Heart left ventricle (tissue), 16 donors: ENCODE data around the gene SDS. TPM values are rescaled to one million over a fixed set of nuclear protein-coding genes. Genes with fewer than 3 reads are reported as not detected.

Source experiments
- ATAC-seq, 4 donors: fragments of 200-7000 bp; cut with Tn5 transposase; one replicate each; pipeline ENCODE4 v1.9.1; 2020 to 2022; ENCODE audit warnings: moderate library complexity in 4 of 4, mild to moderate bottlenecking in 3 of 4, moderate number of reproducible peaks in 1 of 4
- DNase-seq, 5 donors: peaks; one replicate each; pipeline ENCODE4 v3.0.0-alpha.2; 2020
- H3K27ac ChIP-seq, 12 donors: fragments of 200-600 bp; sonication (generic) in 4 of 12; one replicate each; pipeline versions ENCODE4 v1.5.0 to v1.8.0; 2016 to 2022; ENCODE audit warnings: mild to moderate bottlenecking in 2 of 12
- H3K27me3 ChIP-seq, 9 donors: fragments of 200-600 bp; sonication (generic) in 2 of 9; one replicate each; pipeline versions ENCODE4 v1.5.1 to v1.8.0; 2016 to 2022; ENCODE audit warnings: mild to moderate bottlenecking in 3 of 9
- H3K36me3 ChIP-seq, 9 donors: fragments of 200-600 bp; sonication (generic) in 2 of 9; one replicate each; pipeline versions ENCODE4 v1.5.0 to v1.8.0; 2018 to 2022; ENCODE audit warnings: mild to moderate bottlenecking in 2 of 9
- H3K4me1 ChIP-seq, 12 donors: fragments of 200-600 bp; sonication (generic) in 4 of 12; one replicate each; pipeline versions ENCODE4 v1.5.0 to v1.8.0; 2016 to 2022; ENCODE audit warnings: mild to moderate bottlenecking in 3 of 12
- H3K4me3 ChIP-seq, 12 donors: fragments of 200-600 bp; sonication (generic) in 4 of 12; one replicate each; pipeline versions ENCODE4 v1.5.0 to v1.8.0; 2017 to 2022; ENCODE audit warnings: mild to moderate bottlenecking in 9 of 12, moderate library complexity in 4 of 12
- H3K9me3 ChIP-seq, 12 donors: fragments of 200-600 bp; sonication (generic) in 4 of 12; one replicate each; pipeline versions ENCODE4 v1.5.0 to v1.8.0; 2016 to 2022; ENCODE audit warnings: mild to moderate bottlenecking in 1 of 12
- CTCF ChIP-seq, 12 donors: fragments of 200-600 bp; sonication (generic) in 4 of 12; IDR thresholded peaks; one replicate each; pipeline versions ENCODE4 v1.5.0 to v1.8.0; 2018 to 2022; ENCODE audit warnings: antibody characterized with exemption in 12 of 12, mild to moderate bottlenecking in 5 of 12
- POLR2A ChIP-seq, 2 donors: fragments of 450-650 bp; IDR thresholded peaks; one replicate each; pipeline ENCODE4 v1.6.1; 2017; ENCODE audit warnings: antibody characterized with exemption in 2 of 2, mild to moderate bottlenecking in 2 of 2, moderate library complexity in 2 of 2
- WGBS, 4 donors: extraction: QIAGEN DNeasy Blood & Tissue Kit in 2 of 4; methylation state at CpG; one replicate each; pipeline versions ENCODE4 v1.1.5 to v1.1.7; 2013 to 2018; 5-methylcytosine and 5-hydroxymethylcytosine counted together
- intact Hi-C, 10 donors: fragments of 100-400 bp; cut with DNase I; formaldehyde crosslinking; loops; one replicate each; pipeline versions ENCODE4 v1.11.1 to v1.14.2; 2022
- polyA plus RNA-seq, 2 donors: library from polyadenylated mRNA; stranded (reverse); fragments of 200-250 nt; gene quantifications; one replicate each; pipeline ENCODE4 v1.2.3, GENCODE V29; 2013
- total RNA-seq, 9 donors: library from RNA; depleted of rRNA in 2 of 9; stranded (reverse); fragments of >200 nt in 2 of 9; fragmentation: NEBNext Ultra II Directional in 3 of 9; extraction: Animal tissue kit (Norgen Biotek cat#: 25700) in 3 of 9; gene quantifications; one replicate each; pipeline versions ENCODE4 v1.1.0 to v1.2.4, GENCODE V29; 2016 to 2023
- donor health status: ischemic (EF 13 %, LVEDD 7.1; RV severe dilation, severe dysfunction).
- donor health status: healthy with polysubstance abuse.
- donor health status: DM: no; HTN: yes; CAD: no.
- donor health status: DM: no; HTN: no; CAD: no.
- donor health status: ischemic (EF 25% LVEDD 6.9; RV normal size, moderate dysfunction).
- donor health status: ischemic (EF 25% LVEDD 5.7; RV mildly dilated, moderate dysfunction).
- donor health status: healthy.
- donor health status: DM: yes; HTN: yes; CAD: no.
- donor health status: ischemic (EF 35%, LVEDD 5.7; RV mildly dilated, moderate dysfunction).
- donor health status: nonischemic (EF 11% LVEDD 7.7; RV severe dilation, severe dysfunction).
- donor health status: DM: yes; HTN: yes; CAD: no.
- donor health status: PGD.
- donor health status: ischemic (EF 29% LVEDD 5.4; RV normal size, mild dysfunction).
- donor health status: nonischemic (EF 23%, LVEDD 6.1; RV moderate dilation, normal function).

The SDS gene
- total and polyA plus RNA-seq, 11 donors, result 0.28 to 10.5 (median 0.44) TPM; not detected in 6

- ATAC-seq (no peak), DNase-seq (no peak)
- TF ChIP-seq CTCF (IDR thresholded peaks at IDR 0.05) (no peak), POLR2A (IDR thresholded peaks at IDR 0.05) (no peak)
- no peak overlapping the region for H3K27ac ChIP-seq
- no peaks in the 10 kb centered on the region for H3K27me3 ChIP-seq
- 87 to 96% (median 89%) methylated on average over 3 of the region's 3 CpGs for WGBS, 4 donors
- H3K9me3 ChIP-seq, result no peaks in the 10 kb centered on the region
- H3K36me3 ChIP-seq, result peaks cover 2 to 95% (median 82%) of the 10 kb centered on the region in 9 donors
- H3K4me1 ChIP-seq, result no peaks in the 10 kb centered on the region
- intact Hi-C loops, result no loop called here
- no peak overlapping the region for H3K4me3 ChIP-seq
Observed at GRCh38 chr12:113378291-113378690, 25.4 kb downstream of the SDS start.

GRCh38 chr12:113374823-113375428, 28.8 kb downstream of the SDS start:
- intact Hi-C loops, result no loop called here
- ATAC-seq, result no peak

GRCh38 chr12:113373969-113374368, 29.7 kb downstream of the SDS start:
- Histone ChIP-seq H3K36me3 (peaks cover 2 to 84% (median 61%) of the 10 kb centered on the region in 9 donors), H3K27ac (no peak overlapping the region), H3K4me3 (no peak overlapping the region), H3K4me1 (no peaks in the 10 kb centered on the region), H3K9me3 (no peaks in the 10 kb centered on the region), H3K27me3 (no peaks in the 10 kb centered on the region)
- TF ChIP-seq POLR2A (IDR thresholded peaks at IDR 0.05) (no peak), CTCF (IDR thresholded peaks at IDR 0.05) (no peak)
- ATAC-seq (no peak), DNase-seq (peak in 1 of 5 donors; percentile 56)
- WGBS, 4 donors, result 83 to 87% (median 84%) methylated on average over 3 of the region's 3 CpGs
- intact Hi-C loops, result no loop called here

More at GRCh38 chr12:113374823-113375428, 28.8 kb downstream of the SDS start:
- Histone ChIP-seq H3K4me1 (no peaks in the 10 kb centered on the region), H3K4me3 (no peak overlapping the region), H3K27ac (no peak overlapping the region), H3K9me3 (no peaks in the 10 kb centered on the region), H3K36me3 (peaks cover 2 to 87% (median 66%) of the 10 kb centered on the region in 9 donors), H3K27me3 (no peaks in the 10 kb centered on the region)
- WGBS, 4 donors, result 91 to 98% (median 95%) methylated on average over 4 of the region's 4 CpGs
- peak in 1 of 5 donors; percentile 3 for DNase-seq
- TF ChIP-seq POLR2A (IDR thresholded peaks at IDR 0.05), result no peak
- TF ChIP-seq CTCF (IDR thresholded peaks at IDR 0.05), result no peak

GRCh38 chr12:113373440-113373839, 30.2 kb downstream of the SDS start:
- H3K27me3 ChIP-seq, result no peaks in the 10 kb centered on the region
- DNase-seq (no peak), ATAC-seq (no peak)
- 96 to 98% (median 97%) methylated on average over 3 of the region's 3 CpGs for WGBS, 4 donors
- H3K27ac ChIP-seq, result no peak overlapping the region
- H3K4me3 ChIP-seq, result no peak overlapping the region
- H3K36me3 ChIP-seq, result peaks cover 2 to 84% (median 59%) of the 10 kb centered on the region in 9 donors
- TF ChIP-seq CTCF (IDR thresholded peaks at IDR 0.05), result no peak
- no peak for TF ChIP-seq POLR2A (IDR thresholded peaks at IDR 0.05)
- intact Hi-C loops, result no loop called here
- H3K4me1 ChIP-seq, result no peaks in the 10 kb centered on the region
- H3K9me3 ChIP-seq, result no peaks in the 10 kb centered on the region
